Measurements from ENCODE around the gene KCNJ16. TPM values are rescaled to one million over a fixed set of nuclear protein-coding genes. Genes with fewer than 3 reads are reported as not detected.

KCNJ16 gene
- total and polyA plus RNA-seq, 4 donors = 0.31 to 3.3 (median 0.67) TPM

DNA sequence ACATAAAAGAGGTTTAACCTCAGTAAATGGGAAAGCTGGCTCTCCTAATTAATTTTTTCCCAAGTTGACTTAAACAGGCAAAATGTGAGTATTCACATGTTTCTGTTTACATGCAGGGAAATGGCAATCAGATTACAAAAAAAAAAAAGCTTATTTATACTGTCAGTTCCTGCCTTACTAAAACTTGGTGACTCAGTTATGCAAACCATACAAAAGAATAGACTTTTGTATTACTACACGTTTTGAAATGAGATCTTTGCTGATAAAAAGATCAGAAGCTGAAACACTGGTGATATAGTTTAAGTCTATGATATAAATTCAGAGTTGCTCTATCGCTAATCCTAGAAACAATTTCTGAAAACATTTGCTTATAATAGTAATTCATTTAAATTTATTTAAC, 85.0 kb downstream of the KCNJ16 start:
- no peak for DNase-seq (ENCODE audit: low spot score)
- H3K9ac ChIP-seq (ENCODE audit: low read depth in 1 of 2, low read length in 2 of 2) = no peak overlapping the region
- H3K36me3 ChIP-seq (ENCODE audit: control insufficient read depth in 4 of 4, insufficient read depth in 3 of 4, low read depth in 1 of 4, low read length in 3 of 4) = no peaks in the 10 kb centered on the region
- H3K27ac ChIP-seq (ENCODE audit: low read depth in 1 of 2, low read length in 2 of 2) = no peak overlapping the region
- H3K4me3 ChIP-seq (ENCODE audit: low read depth in 1 of 3, low read length in 3 of 3) = no peak overlapping the region
- 53% methylated on average over 2 of the region's 2 CpGs for WGBS
- no peaks in the 10 kb centered on the region for H3K9me3 ChIP-seq (ENCODE audit: control insufficient read depth in 4 of 4, low read length in 3 of 4)
- H3K4me1 ChIP-seq (ENCODE audit: control insufficient read depth in 4 of 4, insufficient read depth in 4 of 4, low read length in 3 of 4) = no peaks in the 10 kb centered on the region
- no peak for TF ChIP-seq FOXA2 (IDR thresholded peaks at IDR 0.05)
- H3K27me3 ChIP-seq (ENCODE audit: control insufficient read depth in 4 of 4, insufficient read depth in 4 of 4, low read length in 3 of 4) = peaks cover 0 to 3% (median 1%) of the 10 kb centered on the region in 4 donors

DNA sequence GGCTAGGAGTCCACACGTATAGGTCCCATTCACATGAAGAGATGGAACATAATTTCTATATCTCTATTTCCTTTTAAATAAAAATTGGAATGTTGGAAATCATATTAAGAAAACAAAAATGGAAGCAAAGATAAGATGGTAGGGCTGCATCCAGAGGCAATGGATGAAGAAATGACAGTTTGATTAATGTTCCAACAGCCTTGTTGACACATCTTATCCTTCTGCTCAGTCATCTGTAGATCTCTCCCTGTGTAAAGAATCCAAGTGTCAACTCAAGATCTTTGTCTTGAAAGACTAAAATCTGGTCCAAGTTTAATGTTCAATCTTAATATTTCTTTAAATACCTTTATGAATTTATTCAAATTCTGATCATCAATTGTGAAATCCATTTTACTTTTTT, 86.5 kb downstream of the KCNJ16 start:
- peaks cover 0 to 3% (median 1%) of the 10 kb centered on the region in 4 donors for H3K27me3 ChIP-seq (ENCODE audit: control insufficient read depth in 4 of 4, insufficient read depth in 4 of 4, low read length in 3 of 4)
- DNase-seq (ENCODE audit: low spot score) = no peak
- no peaks in the 10 kb centered on the region for H3K36me3 ChIP-seq (ENCODE audit: control insufficient read depth in 4 of 4, insufficient read depth in 3 of 4, low read depth in 1 of 4, low read length in 3 of 4)
- H3K9ac ChIP-seq (ENCODE audit: low read depth in 1 of 2, low read length in 2 of 2) = no peak overlapping the region
- H3K4me3 ChIP-seq (ENCODE audit: low read depth in 1 of 3, low read length in 3 of 3) = no peak overlapping the region
- H3K4me1 ChIP-seq (ENCODE audit: control insufficient read depth in 4 of 4, insufficient read depth in 4 of 4, low read length in 3 of 4) = no peaks in the 10 kb centered on the region
- no peak overlapping the region for H3K27ac ChIP-seq (ENCODE audit: low read depth in 1 of 2, low read length in 2 of 2)
- no peak for TF ChIP-seq RAD21 (IDR thresholded peaks at IDR 0.05)
- TF ChIP-seq, protein P1, sequence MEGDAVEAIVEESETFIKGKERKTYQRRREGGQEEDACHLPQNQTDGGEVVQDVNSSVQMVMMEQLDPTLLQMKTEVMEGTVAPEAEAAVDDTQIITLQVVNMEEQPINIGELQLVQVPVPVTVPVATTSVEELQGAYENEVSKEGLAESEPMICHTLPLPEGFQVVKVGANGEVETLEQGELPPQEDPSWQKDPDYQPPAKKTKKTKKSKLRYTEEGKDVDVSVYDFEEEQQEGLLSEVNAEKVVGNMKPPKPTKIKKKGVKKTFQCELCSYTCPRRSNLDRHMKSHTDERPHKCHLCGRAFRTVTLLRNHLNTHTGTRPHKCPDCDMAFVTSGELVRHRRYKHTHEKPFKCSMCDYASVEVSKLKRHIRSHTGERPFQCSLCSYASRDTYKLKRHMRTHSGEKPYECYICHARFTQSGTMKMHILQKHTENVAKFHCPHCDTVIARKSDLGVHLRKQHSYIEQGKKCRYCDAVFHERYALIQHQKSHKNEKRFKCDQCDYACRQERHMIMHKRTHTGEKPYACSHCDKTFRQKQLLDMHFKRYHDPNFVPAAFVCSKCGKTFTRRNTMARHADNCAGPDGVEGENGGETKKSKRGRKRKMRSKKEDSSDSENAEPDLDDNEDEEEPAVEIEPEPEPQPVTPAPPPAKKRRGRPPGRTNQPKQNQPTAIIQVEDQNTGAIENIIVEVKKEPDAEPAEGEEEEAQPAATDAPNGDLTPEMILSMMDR (IDR thresholded peaks at IDR 0.05; ENCODE audit: low read depth, low read length, missing input control) = no peak
- TF ChIP-seq, protein P2, sequence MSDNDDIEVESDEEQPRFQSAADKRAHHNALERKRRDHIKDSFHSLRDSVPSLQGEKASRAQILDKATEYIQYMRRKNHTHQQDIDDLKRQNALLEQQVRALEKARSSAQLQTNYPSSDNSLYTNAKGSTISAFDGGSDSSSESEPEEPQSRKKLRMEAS (IDR thresholded peaks at IDR 0.05) = no peak
- no peak for TF ChIP-seq NR2F2 (IDR thresholded peaks at IDR 0.05)
- no peak for TF ChIP-seq RXRA (IDR thresholded peaks at IDR 0.05)
- TF ChIP-seq, protein P3, sequence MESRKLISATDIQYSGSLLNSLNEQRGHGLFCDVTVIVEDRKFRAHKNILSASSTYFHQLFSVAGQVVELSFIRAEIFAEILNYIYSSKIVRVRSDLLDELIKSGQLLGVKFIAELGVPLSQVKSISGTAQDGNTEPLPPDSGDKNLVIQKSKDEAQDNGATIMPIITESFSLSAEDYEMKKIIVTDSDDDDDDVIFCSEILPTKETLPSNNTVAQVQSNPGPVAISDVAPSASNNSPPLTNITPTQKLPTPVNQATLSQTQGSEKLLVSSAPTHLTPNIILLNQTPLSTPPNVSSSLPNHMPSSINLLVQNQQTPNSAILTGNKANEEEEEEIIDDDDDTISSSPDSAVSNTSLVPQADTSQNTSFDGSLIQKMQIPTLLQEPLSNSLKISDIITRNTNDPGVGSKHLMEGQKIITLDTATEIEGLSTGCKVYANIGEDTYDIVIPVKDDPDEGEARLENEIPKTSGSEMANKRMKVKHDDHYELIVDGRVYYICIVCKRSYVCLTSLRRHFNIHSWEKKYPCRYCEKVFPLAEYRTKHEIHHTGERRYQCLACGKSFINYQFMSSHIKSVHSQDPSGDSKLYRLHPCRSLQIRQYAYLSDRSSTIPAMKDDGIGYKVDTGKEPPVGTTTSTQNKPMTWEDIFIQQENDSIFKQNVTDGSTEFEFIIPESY (IDR thresholded peaks at IDR 0.05) = no peak
- no peak for TF ChIP-seq EGR1 (IDR thresholded peaks at IDR 0.05; ENCODE audit: low read depth in 2 of 2)
- 65% methylated on average over 1 of the region's 1 CpG for WGBS
- H3K9me3 ChIP-seq (ENCODE audit: control insufficient read depth in 4 of 4, low read length in 3 of 4) = no peaks in the 10 kb centered on the region

DNA sequence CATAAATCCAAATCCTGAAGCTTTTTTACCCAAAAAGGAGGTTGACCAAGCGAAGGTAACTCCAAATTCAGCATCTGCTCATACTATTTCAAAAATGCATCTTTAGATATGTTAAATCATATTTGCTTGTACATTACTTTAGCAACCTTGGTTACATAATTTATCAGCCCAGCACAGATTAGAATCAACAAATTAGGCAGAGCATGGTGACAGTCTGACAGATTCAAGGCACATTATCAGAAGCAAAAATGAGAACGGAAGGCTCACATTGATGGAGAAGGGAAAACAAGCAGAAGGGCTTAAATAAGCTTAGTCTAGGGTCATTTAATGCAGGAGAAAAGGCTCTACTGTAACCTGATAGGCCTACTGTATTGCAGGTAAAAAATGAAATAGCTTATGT, 90.4 kb downstream of the KCNJ16 start:
- H3K27me3 ChIP-seq (ENCODE audit: control insufficient read depth in 4 of 4, insufficient read depth in 4 of 4, low read length in 3 of 4) = peaks cover 0 to 5% (median 1%) of the 10 kb centered on the region in 4 donors
- H3K4me1 ChIP-seq (ENCODE audit: control insufficient read depth in 4 of 4, insufficient read depth in 4 of 4, low read length in 3 of 4) = peaks cover 5 to 16% (median 8%) of the 10 kb centered on the region in 4 donors
- no peak overlapping the region for H3K9ac ChIP-seq (ENCODE audit: low read depth in 1 of 2, low read length in 2 of 2)
- H3K27ac ChIP-seq (ENCODE audit: low read depth in 1 of 2, low read length in 2 of 2) = no peak overlapping the region
- no peak for DNase-seq (ENCODE audit: low spot score)
- TF ChIP-seq, protein P3 (IDR thresholded peaks at IDR 0.05) = no peak
- TF ChIP-seq SP1 (IDR thresholded peaks at IDR 0.05) = no peak
- TF ChIP-seq TAF1 (conservative IDR thresholded peaks at IDR 0.05) = no peak
- no peak for TF ChIP-seq JUND (IDR thresholded peaks at IDR 0.05)
- no peak for TF ChIP-seq FOXA2 (IDR thresholded peaks at IDR 0.05)
- no peaks in the 10 kb centered on the region for H3K36me3 ChIP-seq (ENCODE audit: control insufficient read depth in 4 of 4, insufficient read depth in 3 of 4, low read depth in 1 of 4, low read length in 3 of 4)
- no peak overlapping the region for H3K4me3 ChIP-seq (ENCODE audit: low read depth in 1 of 3, low read length in 3 of 3)
- WGBS = 73% methylated on average over 2 of the region's 2 CpGs
- H3K9me3 ChIP-seq (ENCODE audit: control insufficient read depth in 4 of 4, low read length in 3 of 4) = no peaks in the 10 kb centered on the region
